ENCODE results near the gene PIGR.

The PIGR gene

GRCh38 chr1:206909161-206909882 is 36.9 kb downstream of the PIGR start:
- peak; percentile 67 to 90 for DNase-seq (ENCODE audit: low read depth in 1 of 2, low spot score in 1 of 2)
- in situ Hi-C loops (cut with HindIII; ENCODE audit: low pct_unique_long_range_greater_than_20kb, low sequenced_read_pairs): no loop called here

DNA sequence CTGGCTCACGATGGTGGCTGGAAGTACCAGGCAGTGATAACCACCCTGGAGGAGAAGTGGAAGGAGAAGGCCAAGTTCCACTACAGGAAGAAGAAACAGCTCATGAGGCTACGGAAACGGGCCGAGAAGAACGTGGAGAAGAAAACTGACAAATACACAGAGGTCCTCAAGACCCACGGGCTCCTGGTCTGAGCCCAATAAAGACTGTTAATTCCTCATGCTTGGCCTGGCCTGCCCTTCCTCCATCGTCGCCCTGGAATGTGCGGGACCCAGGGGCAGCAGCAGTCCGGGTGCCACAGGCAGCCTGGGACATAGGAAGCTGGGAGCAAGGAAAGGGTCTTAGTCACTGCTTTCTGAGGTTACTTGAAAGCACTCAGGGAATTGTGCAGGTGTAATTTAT is 38.2 kb downstream of the PIGR start:
- in situ Hi-C loops (cut with HindIII; ENCODE audit: low pct_unique_long_range_greater_than_20kb, low sequenced_read_pairs): no loop called here
- no peak for DNase-seq (ENCODE audit: low read depth in 1 of 2, low spot score in 1 of 2)
- TF ChIP-seq JUND (IDR thresholded peaks at IDR 0.05; ENCODE audit: low read depth): no peak

More at GRCh38 chr1:206909161-206909882, 36.9 kb downstream of the PIGR start:
- no peak for TF ChIP-seq JUND (IDR thresholded peaks at IDR 0.05; ENCODE audit: low read depth)

- peak in 1 of 2 experiments; percentile 69 for DNase-seq (ENCODE audit: low read depth in 1 of 2, low spot score in 1 of 2)
- in situ Hi-C loops (cut with HindIII; ENCODE audit: low pct_unique_long_range_greater_than_20kb, low sequenced_read_pairs): no loop called here
- TF ChIP-seq JUND (IDR thresholded peaks at IDR 0.05; ENCODE audit: low read depth): no peak
These were observed 38.8 kb downstream of the PIGR start for GRCh38 chr1:206907304-206907991.

DNA sequence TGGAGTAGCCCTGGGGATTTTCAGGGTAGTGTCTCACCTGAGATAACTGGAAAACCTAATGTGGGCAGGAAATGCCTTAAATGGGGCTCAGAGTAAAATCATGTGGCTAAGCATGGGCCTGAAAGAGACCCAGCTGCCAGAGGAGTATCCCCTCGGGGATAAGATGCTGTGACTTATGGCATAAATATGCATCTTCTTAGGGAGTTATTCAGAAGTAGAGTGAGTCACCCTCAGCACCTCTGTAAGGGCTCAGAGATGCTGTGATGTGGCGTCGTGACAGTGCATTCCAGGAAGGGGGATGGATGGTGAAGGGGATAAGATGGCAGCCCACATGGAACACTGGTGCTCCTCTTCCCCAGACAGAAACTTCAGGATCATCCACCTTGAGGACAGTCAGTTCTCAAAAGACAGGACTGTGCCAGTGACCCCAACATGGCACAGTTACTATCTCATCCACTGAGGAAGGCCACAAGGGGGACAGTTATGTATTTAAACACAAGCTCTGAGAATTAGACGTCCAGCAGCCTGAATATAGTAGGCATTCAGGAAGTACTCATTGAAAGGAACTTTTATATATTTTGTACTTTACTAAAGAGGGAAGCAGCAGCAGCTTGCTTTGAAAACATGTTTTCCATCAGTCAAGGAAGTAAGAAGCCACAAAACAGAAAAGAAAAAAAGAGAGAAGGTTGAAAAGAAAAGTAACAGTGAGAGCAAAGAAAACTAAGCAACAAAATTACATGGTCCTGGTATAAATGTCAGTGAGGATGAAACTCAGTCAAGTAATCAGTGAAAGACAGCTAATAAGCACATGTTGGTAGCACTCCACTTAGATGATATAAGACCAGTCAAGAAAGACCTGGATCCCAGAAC is 40.7 kb downstream of the PIGR start:
- TF ChIP-seq JUND (IDR thresholded peaks at IDR 0.05; ENCODE audit: low read depth): no peak
- no peak for DNase-seq (ENCODE audit: low read depth in 1 of 2, low spot score in 1 of 2)
- in situ Hi-C loops (cut with HindIII; ENCODE audit: low pct_unique_long_range_greater_than_20kb, low sequenced_read_pairs): no loop called here

DNA sequence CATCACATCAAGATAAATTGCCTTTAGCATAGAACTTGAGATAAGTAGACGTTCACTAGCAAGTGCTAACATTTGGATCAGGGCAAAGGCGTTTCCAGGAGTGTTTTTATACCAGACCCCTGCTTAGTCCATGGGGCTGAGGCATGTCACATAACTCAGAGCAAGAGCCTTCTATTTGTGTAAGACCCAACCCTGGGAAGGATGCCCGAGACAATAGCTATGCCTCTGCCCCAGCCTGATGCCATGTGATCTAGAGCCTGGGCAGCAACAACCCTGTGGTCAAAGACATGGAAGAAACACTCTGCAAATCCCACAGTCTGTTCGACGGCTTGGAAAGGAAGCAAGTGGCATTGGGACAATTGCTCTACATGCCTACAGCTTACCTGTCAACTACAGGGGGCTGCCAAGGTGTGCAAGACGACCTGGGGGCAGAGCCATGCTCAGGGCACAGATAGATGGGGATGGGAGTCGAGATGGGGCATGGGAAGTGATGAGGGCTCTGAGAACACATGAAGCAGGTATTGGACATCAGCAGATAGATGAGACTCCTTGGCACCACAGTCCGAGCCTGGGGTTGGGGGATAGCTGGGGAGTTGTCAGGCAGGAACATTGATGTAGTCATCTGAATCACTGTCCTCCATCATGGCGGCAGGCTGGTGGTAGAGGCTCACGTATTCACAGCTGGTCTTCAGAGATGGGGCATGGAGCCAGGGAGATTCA is 41.7 kb downstream of the PIGR start:
- in situ Hi-C loops (cut with HindIII; ENCODE audit: low pct_unique_long_range_greater_than_20kb, low sequenced_read_pairs): no loop called here
- no peak for TF ChIP-seq JUND (IDR thresholded peaks at IDR 0.05; ENCODE audit: low read depth)
- no peak for DNase-seq (ENCODE audit: low read depth in 1 of 2, low spot score in 1 of 2)

DNA sequence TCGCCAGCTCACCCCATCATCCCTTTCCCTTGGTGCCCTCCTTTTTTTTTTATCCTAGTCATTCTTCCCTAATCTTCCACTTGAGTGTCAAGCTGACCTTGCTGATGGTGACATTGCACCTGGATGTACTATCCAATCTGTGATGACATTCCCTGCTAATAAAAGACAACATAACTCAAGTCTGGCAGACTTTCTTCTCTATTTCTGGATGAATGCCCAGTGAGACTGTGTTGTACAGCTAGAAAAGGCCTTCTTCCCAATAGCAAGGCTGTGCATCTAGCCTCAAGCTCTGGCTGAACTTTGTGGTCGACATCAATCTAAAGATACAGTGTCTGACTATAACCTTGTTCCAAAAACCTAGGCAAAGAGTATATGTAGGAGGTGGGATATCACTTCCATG is 42.6 kb downstream of the PIGR start:
- in situ Hi-C loops (cut with HindIII; ENCODE audit: low pct_unique_long_range_greater_than_20kb, low sequenced_read_pairs): no loop called here
- peak in 1 of 2 experiments; percentile 35 for DNase-seq (ENCODE audit: low read depth in 1 of 2, low spot score in 1 of 2)
- TF ChIP-seq JUND (IDR thresholded peaks at IDR 0.05; ENCODE audit: low read depth): no peak

GRCh38 chr1:206902702-206903101 is 43.6 kb downstream of the PIGR start:
- in situ Hi-C loops (cut with HindIII; ENCODE audit: low pct_unique_long_range_greater_than_20kb, low sequenced_read_pairs): no loop called here
- no peak for TF ChIP-seq JUND (IDR thresholded peaks at IDR 0.05; ENCODE audit: low read depth)
- DNase-seq (ENCODE audit: low read depth in 1 of 2, low spot score in 1 of 2): no peak

GRCh38 chr1:206901944-206902343 is 44.3 kb downstream of the PIGR start:
- no peak for TF ChIP-seq JUND (IDR thresholded peaks at IDR 0.05; ENCODE audit: low read depth)
- DNase-seq (ENCODE audit: low read depth in 1 of 2, low spot score in 1 of 2): no peak
- in situ Hi-C loops (cut with HindIII; ENCODE audit: low pct_unique_long_range_greater_than_20kb, low sequenced_read_pairs): no loop called here

DNA sequence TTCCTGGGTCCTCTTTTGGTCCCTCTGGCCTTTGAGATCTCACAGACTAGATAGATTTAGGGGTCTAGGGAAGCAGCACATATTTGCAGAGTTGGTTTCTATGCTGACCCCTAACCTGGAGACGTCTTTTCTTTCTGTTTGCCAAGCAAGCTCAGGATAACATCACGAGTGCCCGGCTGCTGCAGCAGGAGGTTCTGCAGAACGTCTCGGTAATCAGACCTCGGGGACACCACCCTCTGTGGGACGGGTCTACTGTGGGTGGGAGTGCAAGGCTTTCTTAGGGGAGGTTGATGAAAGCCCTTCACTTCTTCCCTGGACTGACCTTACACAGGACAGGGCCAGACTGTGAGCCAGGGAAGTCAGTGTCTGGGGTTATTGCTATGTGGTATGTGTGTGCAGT is 46.1 kb downstream of the PIGR start:
- no peak for DNase-seq (ENCODE audit: low read depth in 1 of 2, low spot score in 1 of 2)
- in situ Hi-C loops (cut with HindIII; ENCODE audit: low pct_unique_long_range_greater_than_20kb, low sequenced_read_pairs): no loop called here
- TF ChIP-seq JUND (IDR thresholded peaks at IDR 0.05; ENCODE audit: low read depth): no peak

DNA sequence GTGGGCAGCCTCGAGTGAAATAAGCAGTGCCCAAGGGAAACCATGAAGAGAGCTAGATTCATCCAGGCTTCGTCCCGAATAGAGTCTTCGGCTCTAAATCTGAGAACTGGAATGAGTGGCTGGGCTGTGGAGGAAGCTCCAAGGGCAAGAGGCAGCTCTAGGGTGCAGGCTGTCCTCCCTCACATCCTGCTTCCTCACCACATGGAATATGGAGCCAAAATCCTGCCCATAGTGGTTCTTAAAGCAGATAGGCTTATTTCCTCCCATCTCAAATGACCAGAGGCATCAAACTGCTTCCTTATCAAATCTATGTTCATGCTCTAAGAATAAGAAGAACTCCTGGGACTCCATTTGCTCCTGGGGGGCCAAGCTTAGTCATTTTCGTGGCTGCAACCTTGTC is 46.5 kb downstream of the PIGR start:
- no peak for TF ChIP-seq JUND (IDR thresholded peaks at IDR 0.05; ENCODE audit: low read depth)
- in situ Hi-C loops (cut with HindIII; ENCODE audit: low pct_unique_long_range_greater_than_20kb, low sequenced_read_pairs): no loop called here
- no peak for DNase-seq (ENCODE audit: low read depth in 1 of 2, low spot score in 1 of 2)

DNA sequence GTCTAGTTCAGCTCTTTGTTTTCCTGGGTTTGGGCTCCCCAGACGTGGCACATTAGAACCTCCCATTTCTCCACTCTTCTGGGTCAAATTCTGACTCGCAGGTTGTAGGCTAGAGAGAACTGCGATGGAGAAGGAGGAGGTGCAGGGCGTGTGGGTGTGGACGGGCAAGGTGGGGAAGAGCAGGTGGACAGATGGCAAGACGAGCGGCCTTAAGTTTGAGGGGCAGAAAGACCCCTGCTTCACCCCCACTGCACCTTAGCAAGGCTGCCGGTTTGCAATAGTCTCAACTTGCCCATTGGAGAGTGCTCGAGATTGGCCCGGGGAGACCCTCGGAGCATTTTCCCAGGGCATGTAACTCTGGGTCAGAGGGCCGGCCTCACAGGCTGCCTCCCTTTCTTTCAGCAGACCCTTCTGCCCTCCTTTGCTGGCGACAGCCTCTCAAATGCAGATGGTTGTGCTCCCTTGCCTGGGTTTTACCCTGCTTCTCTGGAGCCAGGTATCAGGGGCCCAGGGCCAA is 47.3 kb downstream of the PIGR start:
- TF ChIP-seq JUND (IDR thresholded peaks at IDR 0.05; ENCODE audit: low read depth): no peak
- in situ Hi-C loops (cut with HindIII; ENCODE audit: low pct_unique_long_range_greater_than_20kb, low sequenced_read_pairs): no loop called here
- no peak for DNase-seq (ENCODE audit: low read depth in 1 of 2, low spot score in 1 of 2)

Data from T47D (cell line).